Fibroblast of lung (primary cell): ENCODE data around the gene GHRL. TPM values are rescaled to one million over a fixed set of nuclear protein-coding genes. Genes with fewer than 3 reads are reported as not detected.

Experiments
- DNase-seq, 2 donors: peaks; one replicate each; pipeline versions ENCODE4 v3.0.0 to v3.0.0-alpha.2; 2010; ENCODE audit warnings: low read depth in 2 of 2
- H2AFZ ChIP-seq: 2 replicates; pipeline ENCODE4 v1.5.1; 2012; ENCODE audit warnings: low read length, control low read depth, inconsistent platforms
- H3K27ac ChIP-seq: 2 replicates; pipeline ENCODE4 v1.5.1; 2011; ENCODE audit warnings: low read length, control low read depth; ENCODE audit not compliant: insufficient read depth
- H3K27me3 ChIP-seq: 2 replicates; pipeline ENCODE4 v1.5.1; 2011; ENCODE audit warnings: mild to moderate bottlenecking, low read length; ENCODE audit not compliant: control insufficient read depth, insufficient read depth
- H3K36me3 ChIP-seq: 2 replicates; pipeline ENCODE4 v1.5.1; 2011; ENCODE audit warnings: low read length; ENCODE audit not compliant: control insufficient read depth, insufficient read depth
- H3K4me1 ChIP-seq: 2 replicates; pipeline ENCODE4 v1.5.1; 2011; ENCODE audit warnings: low read length; ENCODE audit not compliant: control insufficient read depth, insufficient read depth; ENCODE audit errors: extremely low read depth
- H3K4me2 ChIP-seq: 2 replicates; pipeline ENCODE4 v1.5.1; 2011; ENCODE audit warnings: low read length, control low read depth; ENCODE audit not compliant: insufficient read depth; ENCODE audit errors: extremely low read depth
- H3K4me3 ChIP-seq, 4 experiments: fragments of 200-600 bp in 1 of 4; sonication (generic) in 1 of 4; replicated peaks in 1 of 4; 2 replicates each; pipeline ENCODE4 v1.5.1; 2011 to 2016; ENCODE audit warnings: low read length in 4 of 4, low read depth in 3 of 4, mild to moderate bottlenecking in 3 of 4, control low read depth in 2 of 4, inconsistent platforms in 1 of 4, mixed read lengths in 1 of 4; ENCODE audit not compliant: insufficient read depth in 1 of 4; ENCODE audit errors: control extremely low read depth in 1 of 4
- H3K79me2 ChIP-seq: 2 replicates; pipeline ENCODE4 v1.5.1; 2012; ENCODE audit warnings: mild to moderate bottlenecking, low read length, inconsistent platforms; ENCODE audit not compliant: control insufficient read depth, insufficient read depth
- H3K9ac ChIP-seq: 2 replicates; pipeline ENCODE4 v1.5.1; 2011; ENCODE audit warnings: mild to moderate bottlenecking, low read length, control low read depth; ENCODE audit not compliant: insufficient read depth
- H3K9me3 ChIP-seq: 2 replicates; pipeline ENCODE4 v1.5.1; 2012; ENCODE audit warnings: low read depth, low read length; ENCODE audit not compliant: control insufficient read depth, insufficient read depth
- H4K20me1 ChIP-seq: 2 replicates; pipeline ENCODE4 v1.5.1; 2011; ENCODE audit warnings: low read length; ENCODE audit not compliant: control insufficient read depth, insufficient read depth; ENCODE audit errors: extremely low read depth
- CTCF ChIP-seq, 2 donors: IDR thresholded peaks in 1 of 2; conservative IDR thresholded peaks in 1 of 2; 1 replicate in 1 of 2; 2 replicates in 1 of 2; pipeline ENCODE4 v1.5.1; 2011 to 2012; ENCODE audit warnings: low read length in 2 of 2, control low read depth in 1 of 2, inconsistent platforms in 1 of 2, low read depth in 1 of 2, mild to moderate bottlenecking in 1 of 2
- EZH2 ChIP-seq: IDR thresholded peaks from 2 replicates; pipeline ENCODE4 v1.5.1; 2012; ENCODE audit warnings: low read length, control low read depth, mild to moderate bottlenecking; ENCODE audit errors: missing control alignments
- polyA plus RNA-seq, 2 donors: library from polyadenylated mRNA; depleted of rRNA in 1 of 2; stranded (reverse) in 1 of 2; unstranded in 1 of 2; fragments of >200 nt; gene quantifications; 2 replicates each; pipeline ENCODE4 v1.2.1, GENCODE V29; 2011 to 2012; ENCODE audit warnings: missing spikeins in 1 of 2
- total RNA-seq: library from RNA; depleted of rRNA; stranded (reverse); fragments of >200 nt; gene quantifications from 2 replicates; pipeline ENCODE4 v1.2.1, GENCODE V29; 2014

GHRL gene
- total and polyA plus RNA-seq, 2 donors (not counting 1 experiment from before 2014, with no cell fraction given): 0.10 TPM; not detected in 1

DNA sequence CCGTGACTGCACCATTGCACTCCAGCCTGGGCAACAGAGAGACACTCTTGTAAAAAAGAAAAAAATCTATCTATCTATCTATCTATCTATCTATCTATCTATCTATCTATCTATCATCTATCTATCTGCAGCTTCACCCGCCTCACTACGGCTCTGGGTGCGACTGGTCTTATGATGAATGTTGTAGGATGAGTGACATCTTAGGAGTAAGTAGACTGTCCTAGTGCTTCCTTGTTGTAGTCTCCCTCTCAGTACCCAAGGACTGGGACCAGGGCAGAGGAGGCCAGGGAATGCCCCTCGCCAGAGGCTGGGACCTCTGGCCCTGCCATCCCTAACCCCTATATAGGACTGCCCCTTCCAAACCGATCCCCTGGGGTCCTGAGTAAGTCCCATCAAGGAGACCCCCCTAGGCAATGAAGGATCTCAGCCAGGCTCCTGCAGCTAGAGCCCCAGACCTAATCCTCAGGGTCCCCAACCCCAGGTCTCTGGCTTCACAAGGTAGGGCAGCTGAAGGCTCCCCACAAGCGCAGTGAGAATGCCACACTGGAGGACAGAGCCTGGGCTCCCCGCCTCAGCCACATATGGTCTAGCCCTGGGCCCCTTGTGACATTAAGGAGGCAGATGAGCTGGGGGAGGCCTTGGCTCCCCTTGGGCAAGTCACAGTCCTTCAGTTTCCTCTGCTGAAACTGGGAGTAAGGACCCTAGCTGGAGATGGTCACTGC is 29.0 kb upstream of the GHRL start:
- Histone ChIP-seq H4K20me1 (no peaks in the 10 kb centered on the region), H3K27ac (no peak overlapping the region), H2AFZ (no peak overlapping the region), H3K36me3 (peaks cover 14% of the 10 kb centered on the region), H3K27me3 (peaks cover 10% of the 10 kb centered on the region), H3K4me3 (peak overlapping the region in 1 of 4 experiments; percentile 100), H3K4me1 (peaks cover 5% of the 10 kb centered on the region), H3K9ac (no peak overlapping the region), H3K9me3 (no peaks in the 10 kb centered on the region), H3K4me2 (no peak overlapping the region), H3K79me2 (peaks cover 36% of the 10 kb centered on the region)
- DNase-seq: no peak
- TF ChIP-seq CTCF (conservative IDR thresholded peaks at IDR 0.05 in 1 of 2, IDR thresholded peaks at IDR 0.05 in 1 of 2; ENCODE audit: low read depth in 1 of 2, low read length in 2 of 2) (no peak), EZH2 (no peak)

DNA sequence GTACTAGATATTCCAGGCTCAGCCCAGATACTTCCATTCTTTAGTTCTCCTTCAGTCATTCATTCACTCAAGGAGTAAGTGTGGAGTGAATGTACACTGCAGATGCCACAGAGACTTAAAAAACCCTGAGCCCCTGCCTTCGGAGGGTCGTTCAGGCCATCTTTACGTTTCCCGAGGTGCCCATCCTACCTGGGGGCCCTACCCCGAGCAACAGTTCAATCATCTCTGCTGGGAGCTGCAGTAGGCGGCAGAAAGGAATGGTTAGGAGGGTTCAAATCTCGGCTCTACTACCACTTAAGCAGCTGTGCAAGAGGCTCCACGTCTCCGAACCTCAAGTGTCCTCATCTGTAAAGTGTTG is 27.6 kb upstream of the GHRL start:
- H3K36me3 ChIP-seq: peaks cover 19% of the 10 kb centered on the region
- H3K9me3 ChIP-seq: no peaks in the 10 kb centered on the region
- H3K27ac ChIP-seq: peak overlapping the region; percentile 100
- peaks cover 5% of the 10 kb centered on the region for H3K4me1 ChIP-seq
- H4K20me1 ChIP-seq: no peaks in the 10 kb centered on the region
- H3K4me2 ChIP-seq: peak overlapping the region; percentile 67
- H3K9ac ChIP-seq: peak overlapping the region; percentile 100
- TF ChIP-seq EZH2: no peak
- TF ChIP-seq CTCF (conservative IDR thresholded peaks at IDR 0.05 in 1 of 2, IDR thresholded peaks at IDR 0.05 in 1 of 2; ENCODE audit: low read depth in 1 of 2, low read length in 2 of 2): no peak
- peaks cover 39% of the 10 kb centered on the region for H3K79me2 ChIP-seq
- H3K27me3 ChIP-seq: no peaks in the 10 kb centered on the region
- H3K4me3 ChIP-seq: peak overlapping the region; percentile 100
- H2AFZ ChIP-seq: peak overlapping the region; percentile 69
- no peak for DNase-seq

DNA sequence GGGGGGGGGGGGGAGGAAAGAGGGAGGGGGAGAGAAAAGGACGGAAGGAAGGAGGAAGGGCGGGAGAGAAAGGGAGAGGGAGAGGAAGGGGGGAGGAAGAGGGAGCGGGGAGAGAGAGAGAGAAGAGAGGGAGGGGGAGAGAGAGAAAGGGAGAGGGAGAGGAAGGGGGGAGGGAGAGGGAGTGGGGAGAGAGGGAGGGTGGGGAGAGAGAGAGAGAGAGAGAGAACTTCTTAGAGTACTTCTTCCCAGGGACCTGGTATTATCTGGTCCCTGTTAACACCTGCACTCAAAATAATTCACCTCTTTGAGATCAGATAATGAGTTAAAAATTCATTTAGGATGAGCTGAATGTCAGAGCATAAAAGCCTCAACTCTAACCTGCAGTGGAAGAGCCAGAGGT is 27.1 kb upstream of the GHRL start:
- H4K20me1 ChIP-seq: no peaks in the 10 kb centered on the region
- H3K27me3 ChIP-seq: no peaks in the 10 kb centered on the region
- peaks cover 23% of the 10 kb centered on the region for H3K36me3 ChIP-seq
- no peak for TF ChIP-seq CTCF (conservative IDR thresholded peaks at IDR 0.05 in 1 of 2, IDR thresholded peaks at IDR 0.05 in 1 of 2; ENCODE audit: low read depth in 1 of 2, low read length in 2 of 2)
- no peak overlapping the region for H3K9ac ChIP-seq
- no peak overlapping the region for H2AFZ ChIP-seq
- H3K27ac ChIP-seq: no peak overlapping the region
- peak overlapping the region; percentile 67 for H3K4me2 ChIP-seq
- peaks cover 5% of the 10 kb centered on the region for H3K4me1 ChIP-seq
- peak overlapping the region; percentile 100 for H3K4me3 ChIP-seq
- H3K9me3 ChIP-seq: no peaks in the 10 kb centered on the region
- H3K79me2 ChIP-seq: peaks cover 39% of the 10 kb centered on the region
- peak; percentile 15 to 50 for DNase-seq
